Erythroblast (primary cell): ENCODE measurements around the gene ITGB1.

Experiments
- GATA1 ChIP-seq: IDR thresholded peaks from 2 replicates; pipeline ENCODE4 v1.6.1; 2011; ENCODE audit warnings: low read depth, mild to moderate bottlenecking, control low read depth, low read length, moderate library complexity
- POLR2A ChIP-seq: IDR thresholded peaks from 2 replicates; pipeline ENCODE4 v1.6.1; 2011; ENCODE audit warnings: mild to moderate bottlenecking, low read length

- TF ChIP-seq POLR2A (no peak), GATA1 (no peak)
These were observed 51.4 kb downstream of the ITGB1 start for GRCh38 chr10:32906595-32906994.
